Fibroblast of lung (primary cell): Measurements from ENCODE around the gene LILRB4.

Source experiments
- EZH2 ChIP-seq: IDR thresholded peaks from 2 replicates; pipeline ENCODE4 v1.5.1; 2012; ENCODE audit warnings: low read length, control low read depth, mild to moderate bottlenecking; ENCODE audit errors: missing control alignments
- TF ChIP-seq, protein P1 (sequence below), 2 donors: IDR thresholded peaks in 1 of 2; conservative IDR thresholded peaks in 1 of 2; 1 replicate in 1 of 2; 2 replicates in 1 of 2; pipeline ENCODE4 v1.5.1; 2011 to 2012; ENCODE audit warnings: low read length in 2 of 2, control low read depth in 1 of 2, inconsistent platforms in 1 of 2, low read depth in 1 of 2, mild to moderate bottlenecking in 1 of 2

DNA sequence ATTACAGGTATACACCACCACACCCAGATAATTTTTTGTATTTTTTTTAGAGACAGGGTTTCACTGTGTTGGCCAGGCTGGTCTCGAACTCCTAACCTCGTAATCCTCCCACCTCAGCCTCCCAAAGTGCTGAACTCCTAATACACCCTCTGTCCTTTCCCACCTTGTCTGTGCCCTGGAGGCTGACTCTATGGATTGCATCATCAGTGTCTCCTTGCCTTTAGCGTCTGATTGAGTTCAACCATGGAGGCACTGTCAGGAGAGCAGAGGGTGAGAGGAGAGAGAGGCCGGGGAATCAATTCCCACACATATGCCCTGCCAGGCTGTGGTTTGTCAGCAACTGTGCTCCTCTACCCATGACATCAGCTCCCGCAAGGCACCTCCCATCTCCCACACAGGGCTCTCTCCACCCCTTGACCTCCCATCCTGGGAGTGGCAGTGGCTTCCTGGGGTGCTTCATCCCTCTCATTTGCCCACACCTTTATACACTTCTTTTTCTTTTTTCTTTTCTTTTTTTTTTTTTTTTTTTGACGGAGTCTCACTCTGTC, 12.6 kb upstream of the LILRB4 start:
- TF ChIP-seq, protein P1, sequence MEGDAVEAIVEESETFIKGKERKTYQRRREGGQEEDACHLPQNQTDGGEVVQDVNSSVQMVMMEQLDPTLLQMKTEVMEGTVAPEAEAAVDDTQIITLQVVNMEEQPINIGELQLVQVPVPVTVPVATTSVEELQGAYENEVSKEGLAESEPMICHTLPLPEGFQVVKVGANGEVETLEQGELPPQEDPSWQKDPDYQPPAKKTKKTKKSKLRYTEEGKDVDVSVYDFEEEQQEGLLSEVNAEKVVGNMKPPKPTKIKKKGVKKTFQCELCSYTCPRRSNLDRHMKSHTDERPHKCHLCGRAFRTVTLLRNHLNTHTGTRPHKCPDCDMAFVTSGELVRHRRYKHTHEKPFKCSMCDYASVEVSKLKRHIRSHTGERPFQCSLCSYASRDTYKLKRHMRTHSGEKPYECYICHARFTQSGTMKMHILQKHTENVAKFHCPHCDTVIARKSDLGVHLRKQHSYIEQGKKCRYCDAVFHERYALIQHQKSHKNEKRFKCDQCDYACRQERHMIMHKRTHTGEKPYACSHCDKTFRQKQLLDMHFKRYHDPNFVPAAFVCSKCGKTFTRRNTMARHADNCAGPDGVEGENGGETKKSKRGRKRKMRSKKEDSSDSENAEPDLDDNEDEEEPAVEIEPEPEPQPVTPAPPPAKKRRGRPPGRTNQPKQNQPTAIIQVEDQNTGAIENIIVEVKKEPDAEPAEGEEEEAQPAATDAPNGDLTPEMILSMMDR (conservative IDR thresholded peaks at IDR 0.05 in 1 of 2, IDR thresholded peaks at IDR 0.05 in 1 of 2; ENCODE audit: low read depth in 1 of 2, low read length in 2 of 2): no peak
- no peak for TF ChIP-seq EZH2
